Testis (tissue), 2 donors: ENCODE results near the gene RNF141.

Experiments
- POLR2A ChIP-seq: fragments of 450-650 bp; IDR thresholded peaks from one replicate; pipeline ENCODE4 v1.6.1; 2017; ENCODE audit warnings: antibody characterized with exemption, mild to moderate bottlenecking, moderate library complexity
- TF ChIP-seq, protein P1 (sequence below), 3 experiments: fragments of 450-650 bp in 2 of 3; fragments of 200-600 bp in 1 of 3; sonication (generic) in 1 of 3; IDR thresholded peaks; one replicate each; pipeline ENCODE4 v1.5.1; 2016 to 2019; ENCODE audit warnings: antibody characterized with exemption in 3 of 3, mild to moderate bottlenecking in 2 of 3, moderate library complexity in 1 of 3

DNA sequence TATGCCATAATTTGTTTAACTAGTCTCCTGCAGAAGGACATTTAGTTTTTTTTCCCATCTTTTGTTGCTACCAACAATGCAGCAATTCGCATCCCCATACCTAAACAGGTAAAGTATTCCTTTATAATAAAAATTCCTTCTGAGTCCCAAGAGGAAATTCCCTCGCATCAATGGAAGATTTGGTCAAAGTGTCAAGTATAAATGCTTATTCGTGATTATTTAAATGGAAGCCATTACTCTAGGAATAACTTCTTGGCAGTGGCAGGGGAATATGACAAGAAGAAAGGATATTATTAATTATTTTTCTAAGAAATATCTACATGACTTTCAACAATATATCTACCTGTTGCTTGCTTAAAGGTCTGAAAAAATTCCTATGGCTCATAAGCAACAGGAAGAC is 25.6 kb downstream of the RNF141 start:
- TF ChIP-seq POLR2A, result no peak
- TF ChIP-seq, protein P1, sequence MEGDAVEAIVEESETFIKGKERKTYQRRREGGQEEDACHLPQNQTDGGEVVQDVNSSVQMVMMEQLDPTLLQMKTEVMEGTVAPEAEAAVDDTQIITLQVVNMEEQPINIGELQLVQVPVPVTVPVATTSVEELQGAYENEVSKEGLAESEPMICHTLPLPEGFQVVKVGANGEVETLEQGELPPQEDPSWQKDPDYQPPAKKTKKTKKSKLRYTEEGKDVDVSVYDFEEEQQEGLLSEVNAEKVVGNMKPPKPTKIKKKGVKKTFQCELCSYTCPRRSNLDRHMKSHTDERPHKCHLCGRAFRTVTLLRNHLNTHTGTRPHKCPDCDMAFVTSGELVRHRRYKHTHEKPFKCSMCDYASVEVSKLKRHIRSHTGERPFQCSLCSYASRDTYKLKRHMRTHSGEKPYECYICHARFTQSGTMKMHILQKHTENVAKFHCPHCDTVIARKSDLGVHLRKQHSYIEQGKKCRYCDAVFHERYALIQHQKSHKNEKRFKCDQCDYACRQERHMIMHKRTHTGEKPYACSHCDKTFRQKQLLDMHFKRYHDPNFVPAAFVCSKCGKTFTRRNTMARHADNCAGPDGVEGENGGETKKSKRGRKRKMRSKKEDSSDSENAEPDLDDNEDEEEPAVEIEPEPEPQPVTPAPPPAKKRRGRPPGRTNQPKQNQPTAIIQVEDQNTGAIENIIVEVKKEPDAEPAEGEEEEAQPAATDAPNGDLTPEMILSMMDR (IDR thresholded peaks at IDR 0.05), result no peak
